Breast epithelium (tissue), 4 donors: ENCODE measurements around the gene AP1S2. TPM values are rescaled to one million over a fixed set of nuclear protein-coding genes. Genes with fewer than 3 reads are reported as not detected.
"Not testable (repeated sequence)": the region's sequence is repeated elsewhere in the genome, so short reads cannot be mapped to it uniquely, and the experiment has no call there.

Source experiments
- DNase-seq, 2 donors: peaks; one replicate each; pipeline ENCODE4 v3.0.0-alpha.2; 2019; ENCODE audit warnings: low spot score in 2 of 2
- H3K27ac ChIP-seq, 2 donors: fragments of 200-600 bp; sonication (generic) in 1 of 2; one replicate each; pipeline ENCODE4 v1.5.1; 2016 to 2019; ENCODE audit warnings: mild to moderate bottlenecking in 1 of 2
- H3K27me3 ChIP-seq, 2 donors: fragments of 200-600 bp; sonication (generic) in 1 of 2; one replicate each; pipeline versions ENCODE4 v1.5.1 to v1.6.0; 2017 to 2019; ENCODE audit warnings: control low read depth in 1 of 2, mild to moderate bottlenecking in 1 of 2
- H3K36me3 ChIP-seq: fragments of 200-600 bp; one replicate; pipeline ENCODE4 v1.5.1; 2019
- H3K4me1 ChIP-seq, 2 donors: fragments of 200-600 bp; sonication (generic); one replicate each; pipeline ENCODE4 v1.5.1; 2016 to 2019; ENCODE audit warnings: control low read depth in 1 of 2
- H3K4me3 ChIP-seq, 3 donors: fragments of 200-600 bp; sonication (generic); 1 replicate in 2 of 3; 2 replicates in 1 of 3; pipeline ENCODE4 v1.5.1; 2016 to 2019; ENCODE audit warnings: mild to moderate bottlenecking in 3 of 3, moderate library complexity in 2 of 3
- H3K9me3 ChIP-seq, 2 donors: fragments of 200-600 bp; sonication (generic) in 1 of 2; one replicate each; pipeline ENCODE4 v1.5.1; 2016 to 2019; ENCODE audit warnings: control low read depth in 1 of 2
- POLR2A ChIP-seq: fragments of 450-650 bp; IDR thresholded peaks from one replicate; pipeline ENCODE4 v1.6.1; 2016; ENCODE audit warnings: antibody characterized with exemption, mild to moderate bottlenecking, moderate library complexity
- POLR2AphosphoS5 ChIP-seq, 3 donors: sonication (generic); formaldehyde crosslinking; IDR thresholded peaks; one replicate each; pipeline ENCODE4 v1.6.1; 2017; ENCODE audit warnings: antibody characterized with exemption in 3 of 3
- intact Hi-C: fragments of 100-400 bp; cut with DNase I; formaldehyde crosslinking; loops from one replicate; pipeline ENCODE4 v1.15.1; 2023; ENCODE audit warnings: low total_unique reads
- total RNA-seq, 3 donors: library from RNA; depleted of rRNA; stranded (reverse); fragments of >200 nt; gene quantifications; one replicate each; pipeline ENCODE4 v1.1.0, GENCODE V29; 2016
- TF ChIP-seq, protein P1 (sequence below), 3 donors: fragments of 450-650 bp; IDR thresholded peaks; one replicate each; pipeline ENCODE4 v1.5.1; 2016 to 2017; ENCODE audit warnings: antibody characterized with exemption in 3 of 3, mild to moderate bottlenecking in 3 of 3, moderate library complexity in 3 of 3

The AP1S2 gene
- total RNA-seq, 3 donors from 2014 or later: 23.0 to 56.5 (median 36.7) TPM

DNA sequence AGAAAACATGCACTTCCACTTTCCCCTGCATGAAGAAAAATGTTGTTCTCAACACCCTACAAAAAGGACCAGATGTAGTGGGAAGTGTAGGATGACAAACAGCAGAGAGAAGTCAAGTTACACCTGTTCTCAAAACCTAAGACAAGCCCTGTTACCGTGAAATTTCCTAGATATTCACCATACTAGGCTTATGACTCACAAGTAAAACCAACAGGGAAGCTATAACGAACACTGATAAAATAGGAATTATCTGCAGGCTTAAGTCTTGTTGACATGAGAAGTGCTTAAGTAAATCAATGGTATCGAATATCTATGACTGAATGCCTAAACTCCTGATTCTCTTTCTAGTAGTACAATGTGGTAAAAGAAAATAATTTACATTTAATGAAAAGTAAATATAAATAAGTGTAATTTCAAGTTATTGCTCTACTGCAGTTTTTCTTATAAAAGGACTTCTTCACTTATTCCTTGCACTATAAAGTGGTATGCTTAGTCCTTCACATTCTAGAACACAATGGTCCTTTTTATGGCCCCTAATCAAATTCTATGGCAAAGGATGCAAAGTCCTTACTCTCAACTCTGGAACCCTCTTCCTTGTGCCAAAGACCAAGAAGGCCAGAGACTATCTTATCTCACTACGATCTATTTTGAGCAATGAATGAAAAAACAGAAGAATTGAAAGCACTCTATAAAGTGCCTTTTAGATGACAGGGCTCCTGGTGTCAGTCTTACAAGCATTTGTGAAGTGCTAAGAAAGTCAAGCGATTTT is 19.6 kb downstream of the AP1S2 start:
- DNase-seq: no peak
- intact Hi-C loops: no loop called here

DNA sequence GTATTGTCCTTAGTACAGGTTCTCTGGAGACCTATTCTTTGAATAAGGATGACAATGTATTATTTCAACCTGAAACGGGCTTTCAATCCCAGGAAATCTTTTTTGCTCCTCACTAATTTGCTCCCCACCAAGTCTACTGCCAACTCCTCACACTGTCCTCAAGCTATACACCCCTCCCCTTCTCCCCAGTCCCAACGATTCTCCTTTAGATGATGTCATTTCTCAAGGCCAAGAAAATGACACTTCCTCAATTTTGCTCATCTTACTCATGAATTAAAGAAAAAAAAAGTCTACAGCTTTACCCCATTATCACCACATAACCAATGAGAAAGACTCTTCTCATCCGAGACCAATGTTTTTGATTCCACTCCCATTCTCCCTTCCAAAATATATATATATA is 20.6 kb downstream of the AP1S2 start:
- DNase-seq: no peak
- H3K36me3 ChIP-seq: no peaks in the 10 kb centered on the region
- intact Hi-C loops: no loop called here
- H3K27ac ChIP-seq: no peak overlapping the region
- TF ChIP-seq POLR2AphosphoS5 (IDR thresholded peaks at IDR 0.05) (no peak), POLR2A (no peak)
- TF ChIP-seq, protein P1, sequence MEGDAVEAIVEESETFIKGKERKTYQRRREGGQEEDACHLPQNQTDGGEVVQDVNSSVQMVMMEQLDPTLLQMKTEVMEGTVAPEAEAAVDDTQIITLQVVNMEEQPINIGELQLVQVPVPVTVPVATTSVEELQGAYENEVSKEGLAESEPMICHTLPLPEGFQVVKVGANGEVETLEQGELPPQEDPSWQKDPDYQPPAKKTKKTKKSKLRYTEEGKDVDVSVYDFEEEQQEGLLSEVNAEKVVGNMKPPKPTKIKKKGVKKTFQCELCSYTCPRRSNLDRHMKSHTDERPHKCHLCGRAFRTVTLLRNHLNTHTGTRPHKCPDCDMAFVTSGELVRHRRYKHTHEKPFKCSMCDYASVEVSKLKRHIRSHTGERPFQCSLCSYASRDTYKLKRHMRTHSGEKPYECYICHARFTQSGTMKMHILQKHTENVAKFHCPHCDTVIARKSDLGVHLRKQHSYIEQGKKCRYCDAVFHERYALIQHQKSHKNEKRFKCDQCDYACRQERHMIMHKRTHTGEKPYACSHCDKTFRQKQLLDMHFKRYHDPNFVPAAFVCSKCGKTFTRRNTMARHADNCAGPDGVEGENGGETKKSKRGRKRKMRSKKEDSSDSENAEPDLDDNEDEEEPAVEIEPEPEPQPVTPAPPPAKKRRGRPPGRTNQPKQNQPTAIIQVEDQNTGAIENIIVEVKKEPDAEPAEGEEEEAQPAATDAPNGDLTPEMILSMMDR (IDR thresholded peaks at IDR 0.05): no peak
- no peaks in the 10 kb centered on the region for H3K9me3 ChIP-seq
- no peak overlapping the region for H3K4me3 ChIP-seq
- H3K4me1 ChIP-seq: no peaks in the 10 kb centered on the region
- no peaks in the 10 kb centered on the region for H3K27me3 ChIP-seq

More for the DNA sequence above, 19.6 kb downstream of the AP1S2 start:
- TF ChIP-seq POLR2AphosphoS5 (IDR thresholded peaks at IDR 0.05) (no peak), POLR2A (no peak)
- TF ChIP-seq, protein P1 (IDR thresholded peaks at IDR 0.05): no peak
- Histone ChIP-seq H3K4me1 (no peaks in the 10 kb centered on the region), H3K4me3 (no peak overlapping the region), H3K36me3 (no peaks in the 10 kb centered on the region), H3K27me3 (no peaks in the 10 kb centered on the region), H3K27ac (no peak overlapping the region), H3K9me3 (no peaks in the 10 kb centered on the region)

DNA sequence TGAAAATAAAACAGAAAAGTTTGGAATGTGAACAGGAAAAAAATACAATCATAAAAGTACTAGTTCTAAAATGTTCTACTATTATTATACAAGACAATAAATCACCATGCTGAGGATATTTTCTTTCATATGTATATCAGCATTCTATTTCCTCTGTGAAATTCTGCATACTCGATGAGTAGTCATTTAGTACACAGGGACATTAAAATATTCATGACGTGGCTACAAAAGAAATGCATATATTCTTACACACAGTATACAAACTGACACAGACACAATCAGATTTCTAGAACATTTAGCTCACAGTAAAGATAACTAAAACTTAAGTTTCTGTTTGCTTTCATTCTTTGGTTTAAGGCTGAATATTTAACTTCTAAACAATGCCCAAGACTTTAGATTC is 23.3 kb downstream of the AP1S2 start:
- H3K27me3 ChIP-seq, H3K9me3 ChIP-seq, H3K27ac ChIP-seq, H3K4me1 ChIP-seq, H3K36me3 ChIP-seq, DNase-seq, intact Hi-C loops, H3K4me3 ChIP-seq: not testable (repeated sequence)

DNA sequence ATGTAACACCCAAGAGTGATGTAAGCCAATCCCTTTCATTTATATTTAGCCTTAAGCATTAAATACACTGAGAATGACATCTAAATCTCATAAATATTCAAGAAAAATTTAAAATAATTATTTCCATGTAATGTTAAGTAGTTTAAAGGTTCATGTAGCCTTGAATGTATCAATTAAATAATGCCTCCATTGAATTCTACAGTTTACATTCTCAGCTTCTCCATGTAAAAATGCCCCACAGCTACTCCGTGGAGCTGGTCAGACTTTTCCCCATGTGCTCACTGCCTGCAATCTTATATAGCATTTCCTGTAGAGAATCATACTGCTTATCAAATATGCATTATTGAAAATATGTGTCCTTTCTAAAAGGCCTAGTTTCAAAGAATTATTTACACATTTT is 25.4 kb downstream of the AP1S2 start:
- intact Hi-C loops: no loop called here
- TF ChIP-seq POLR2A: no peak
- TF ChIP-seq, protein P1 (IDR thresholded peaks at IDR 0.05): no peak
- TF ChIP-seq POLR2AphosphoS5 (IDR thresholded peaks at IDR 0.05): no peak
- H3K4me3 ChIP-seq: no peak overlapping the region
- H3K27me3 ChIP-seq: no peaks in the 10 kb centered on the region
- no peaks in the 10 kb centered on the region for H3K9me3 ChIP-seq
- H3K4me1 ChIP-seq: no peaks in the 10 kb centered on the region
- H3K36me3 ChIP-seq: no peaks in the 10 kb centered on the region
- DNase-seq: no peak
- no peak overlapping the region for H3K27ac ChIP-seq

DNA sequence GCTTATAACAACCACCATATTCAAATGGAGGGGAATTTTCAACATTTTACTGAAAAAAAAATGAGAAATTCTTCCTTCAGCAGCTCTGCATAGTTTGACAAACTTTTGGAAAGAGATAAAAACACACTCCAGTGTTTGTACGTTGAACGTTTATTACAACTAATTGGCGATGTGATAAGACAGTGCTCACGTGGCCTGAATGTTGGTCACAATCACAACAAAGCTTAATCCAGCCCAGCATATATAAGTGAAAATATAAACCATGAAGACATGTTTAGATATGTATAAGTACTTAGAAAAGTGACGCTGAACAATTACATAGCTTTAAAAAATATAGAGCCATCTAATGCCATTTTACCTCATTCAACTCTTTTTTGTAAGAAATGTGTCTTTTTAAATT is 28.7 kb downstream of the AP1S2 start:
- Histone ChIP-seq H3K4me3 (no peak overlapping the region), H3K36me3 (no peaks in the 10 kb centered on the region), H3K27ac (no peak overlapping the region), H3K9me3 (no peaks in the 10 kb centered on the region), H3K27me3 (no peaks in the 10 kb centered on the region), H3K4me1 (no peaks in the 10 kb centered on the region)
- DNase-seq: no peak
- TF ChIP-seq, protein P1 (IDR thresholded peaks at IDR 0.05): no peak
- TF ChIP-seq POLR2A (no peak), POLR2AphosphoS5 (IDR thresholded peaks at IDR 0.05) (no peak)
- intact Hi-C loops: no loop called here
